SJCRH30 (cell line): ENCODE data around the gene UPB1. TPM values are rescaled to one million over a fixed set of nuclear protein-coding genes. Genes with fewer than 3 reads are reported as not detected.
"Not testable (repeated sequence)": the region's sequence is repeated elsewhere in the genome, so short reads cannot be mapped to it uniquely, and the experiment has no call there.

Source experiments
- DNase-seq, 2 experiments: peaks; one replicate each; pipeline ENCODE4 v3.0.0-alpha.2; 2015 to 2020
- H3K27ac ChIP-seq: fragments of 250-450 bp; sonication (Bioruptor Pico); 2 replicates; pipeline ENCODE4 v1.5.1; 2020; ENCODE audit warnings: mild to moderate bottlenecking, moderate library complexity
- H3K27me3 ChIP-seq: fragments of 250-450 bp; sonication (Bioruptor Pico); 2 replicates; pipeline ENCODE4 v1.5.1; 2020; ENCODE audit warnings: mild to moderate bottlenecking, moderate library complexity
- H3K36me3 ChIP-seq: fragments of 250-450 bp; sonication (Bioruptor Pico); 2 replicates; pipeline ENCODE4 v1.5.1; 2020; ENCODE audit warnings: mild to moderate bottlenecking, moderate library complexity
- H3K4me1 ChIP-seq: fragments of 250-450 bp; sonication (Bioruptor Pico); 2 replicates; pipeline ENCODE4 v1.5.1; 2020; ENCODE audit warnings: mild to moderate bottlenecking, moderate library complexity
- H3K4me3 ChIP-seq: fragments of 250-450 bp; sonication (Bioruptor Pico); 2 replicates; pipeline ENCODE4 v1.5.1; 2020; ENCODE audit warnings: mild to moderate bottlenecking, moderate library complexity
- H3K9me3 ChIP-seq: fragments of 250-450 bp; sonication (Bioruptor Pico); replicated peaks from 2 replicates; pipeline ENCODE4 v1.5.1; 2020; ENCODE audit warnings: mild to moderate bottlenecking, moderate library complexity
- total RNA-seq: library from RNA; depleted of rRNA; stranded (reverse); fragments of >200 nt; shearing (Covaris generic); gene quantifications from 2 replicates; pipeline ENCODE4 v1.2.3, GENCODE V29; 2014

UPB1 gene
- total RNA-seq, 1 experiment from 2014 or later = 0.04 TPM

DNA sequence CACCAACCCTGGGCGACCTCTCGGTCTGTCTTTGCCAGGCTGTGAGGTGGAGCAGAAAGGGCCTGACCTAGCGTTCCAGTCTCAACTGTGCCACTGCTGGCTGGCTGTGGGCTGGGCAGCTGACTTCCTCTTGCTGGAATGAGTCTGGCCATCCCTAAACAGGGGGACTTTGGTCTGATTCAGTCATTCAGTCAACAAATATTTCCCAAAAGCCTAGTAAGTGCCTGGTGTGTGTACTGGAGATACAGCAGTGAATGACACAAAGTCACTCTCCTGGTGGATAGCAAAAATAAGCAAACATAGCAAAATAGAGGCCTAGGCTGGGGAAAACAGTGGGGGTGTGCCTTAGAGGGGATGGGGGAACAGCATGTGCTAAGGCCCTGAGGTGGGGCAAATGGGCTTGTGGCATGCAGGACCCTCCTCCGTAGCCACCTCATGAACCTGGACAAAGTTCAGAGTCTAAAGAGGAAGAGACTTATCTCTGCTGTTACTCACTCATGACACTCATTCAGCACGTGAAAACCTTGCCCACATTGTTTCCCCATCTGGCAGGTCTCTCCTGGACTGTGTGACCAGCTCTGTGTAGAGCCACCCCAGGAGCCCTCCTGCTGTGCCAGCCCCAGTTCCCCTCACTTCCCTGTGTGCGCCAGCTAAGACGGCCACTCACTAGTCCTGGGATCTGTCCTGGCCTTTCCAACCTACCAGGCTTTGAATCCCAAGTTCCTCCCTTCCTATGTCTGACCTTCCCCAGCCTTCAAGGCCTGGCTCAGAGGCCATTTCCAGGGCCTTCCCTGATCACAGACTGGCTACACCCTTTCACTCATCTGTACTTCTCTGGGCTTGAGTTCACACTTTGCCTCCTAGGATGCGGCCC, 55.1 kb downstream of the UPB1 start:
- Histone ChIP-seq H3K27ac (no peak overlapping the region), H3K36me3 (peaks cover 16% of the 10 kb centered on the region), H3K4me1 (peaks cover 18% of the 10 kb centered on the region), H3K9me3 (no peaks in the 10 kb centered on the region), H3K4me3 (no peak overlapping the region), H3K27me3 (no peaks in the 10 kb centered on the region)
- no peak for DNase-seq

DNA sequence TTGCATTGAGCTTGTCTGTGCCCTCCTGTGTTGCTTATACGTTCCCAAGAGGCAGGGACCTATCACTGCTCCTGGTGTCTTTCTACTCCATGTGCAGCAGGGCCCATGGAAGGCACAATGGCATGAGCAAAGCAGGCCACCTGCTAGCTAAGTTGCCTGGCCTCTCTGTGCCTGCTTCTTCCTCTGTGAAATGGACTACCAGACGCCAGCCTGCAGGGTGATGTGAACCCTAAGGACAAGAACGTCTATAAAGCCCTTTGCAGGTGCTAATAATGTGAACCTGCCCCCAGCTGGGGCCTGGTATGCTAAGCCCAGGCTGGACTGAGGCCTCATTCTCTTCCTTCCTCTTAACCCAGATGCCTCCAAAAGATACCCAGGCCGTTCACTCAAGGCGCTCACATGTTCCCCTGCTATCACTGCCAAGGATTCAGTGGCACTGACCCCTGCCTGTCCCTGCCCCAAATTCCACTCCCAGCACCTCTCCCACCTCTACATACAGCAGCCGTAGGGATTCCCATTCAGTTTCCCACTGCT, 55.8 kb downstream of the UPB1 start:
- Histone ChIP-seq H3K36me3 (peaks cover 16% of the 10 kb centered on the region), H3K4me3 (no peak overlapping the region), H3K27me3 (no peaks in the 10 kb centered on the region), H3K4me1 (peaks cover 10% of the 10 kb centered on the region), H3K9me3 (no peaks in the 10 kb centered on the region), H3K27ac (no peak overlapping the region)
- no peak for DNase-seq

DNA sequence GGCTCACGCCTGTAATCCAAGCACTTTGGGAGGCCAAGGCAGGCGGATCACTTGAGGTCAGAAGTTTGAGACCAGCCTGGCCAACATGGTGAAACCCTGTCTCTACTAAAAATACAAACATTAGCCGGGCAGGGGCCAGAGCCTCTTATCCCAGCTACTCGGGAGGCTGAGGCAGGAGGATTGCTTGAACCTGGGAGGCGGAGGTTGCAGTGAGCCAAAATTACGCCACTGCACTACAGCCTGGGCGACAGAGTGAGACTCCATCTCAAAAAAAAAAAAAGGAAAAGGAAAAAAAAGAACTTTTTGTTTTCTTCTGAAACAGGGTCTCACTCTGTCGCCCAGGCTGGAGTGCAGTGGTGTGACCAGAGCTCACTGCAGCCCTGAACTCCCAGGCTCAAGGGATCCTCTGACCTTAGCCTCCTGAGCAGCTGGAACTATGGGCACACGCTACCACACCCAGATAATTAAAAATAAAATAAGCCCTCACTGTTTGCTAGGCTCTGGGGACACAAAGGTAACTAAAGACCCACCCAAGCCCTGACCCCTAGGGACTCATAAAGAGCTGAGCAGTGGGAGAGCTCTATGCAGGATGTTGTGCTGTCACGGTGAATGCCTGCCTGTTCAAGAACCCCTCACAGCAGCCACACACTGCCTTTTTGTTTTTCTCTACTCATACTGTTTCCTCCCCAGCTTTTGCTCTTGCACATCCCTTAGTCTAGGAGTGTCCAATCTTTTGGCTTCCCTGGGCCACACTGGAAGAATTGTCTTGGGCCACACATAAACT, 57.6 kb downstream of the UPB1 start:
- H3K27me3 ChIP-seq, H3K36me3 ChIP-seq, H3K9me3 ChIP-seq, H3K4me3 ChIP-seq, H3K27ac ChIP-seq: not testable (repeated sequence)
- DNase-seq = peak; percentile 37 to 57
- peaks cover 16% of the 10 kb centered on the region for H3K4me1 ChIP-seq

DNA sequence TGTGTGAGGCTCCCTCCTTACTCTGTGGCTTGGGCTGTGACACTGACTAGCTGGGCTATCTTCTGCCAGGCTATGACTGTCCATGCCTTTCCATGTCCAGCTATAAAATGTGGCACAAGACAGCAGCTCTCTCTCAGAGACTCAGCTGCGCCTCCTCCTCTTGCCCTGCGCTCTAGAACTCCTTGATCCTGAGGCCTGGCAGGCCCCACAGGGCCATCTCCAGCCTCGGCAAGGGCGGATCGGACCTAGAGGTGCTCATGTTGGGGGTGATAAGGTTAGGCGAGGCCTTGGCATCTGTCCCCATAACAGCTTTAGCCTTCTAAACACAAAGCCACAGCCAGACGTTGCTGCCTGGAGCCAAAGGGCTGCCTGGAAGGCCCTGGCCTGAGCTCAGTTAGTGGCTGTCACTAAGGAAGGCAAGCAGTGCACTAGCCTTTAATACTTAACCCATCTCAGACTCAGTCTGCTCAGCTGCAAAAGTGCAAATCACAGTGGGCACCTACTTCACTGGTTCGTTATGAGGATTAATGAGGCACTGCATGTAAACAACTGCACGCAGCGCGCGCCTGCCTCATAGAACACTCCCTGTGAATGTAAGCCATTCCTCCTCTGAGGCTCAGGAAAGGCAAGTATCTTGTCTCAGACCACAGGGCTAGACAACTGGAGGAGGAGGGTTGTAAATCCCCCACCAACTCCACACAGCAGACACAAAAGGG, 58.6 kb downstream of the UPB1 start:
- Histone ChIP-seq H3K9me3 (no peaks in the 10 kb centered on the region), H3K27ac (peak overlapping the region; percentile 83), H3K4me3 (peak overlapping the region; percentile 92), H3K27me3 (no peaks in the 10 kb centered on the region), H3K36me3 (peaks cover 16% of the 10 kb centered on the region), H3K4me1 (peaks cover 16% of the 10 kb centered on the region)
- DNase-seq = peak in 1 of 2 experiments; percentile 27

DNA sequence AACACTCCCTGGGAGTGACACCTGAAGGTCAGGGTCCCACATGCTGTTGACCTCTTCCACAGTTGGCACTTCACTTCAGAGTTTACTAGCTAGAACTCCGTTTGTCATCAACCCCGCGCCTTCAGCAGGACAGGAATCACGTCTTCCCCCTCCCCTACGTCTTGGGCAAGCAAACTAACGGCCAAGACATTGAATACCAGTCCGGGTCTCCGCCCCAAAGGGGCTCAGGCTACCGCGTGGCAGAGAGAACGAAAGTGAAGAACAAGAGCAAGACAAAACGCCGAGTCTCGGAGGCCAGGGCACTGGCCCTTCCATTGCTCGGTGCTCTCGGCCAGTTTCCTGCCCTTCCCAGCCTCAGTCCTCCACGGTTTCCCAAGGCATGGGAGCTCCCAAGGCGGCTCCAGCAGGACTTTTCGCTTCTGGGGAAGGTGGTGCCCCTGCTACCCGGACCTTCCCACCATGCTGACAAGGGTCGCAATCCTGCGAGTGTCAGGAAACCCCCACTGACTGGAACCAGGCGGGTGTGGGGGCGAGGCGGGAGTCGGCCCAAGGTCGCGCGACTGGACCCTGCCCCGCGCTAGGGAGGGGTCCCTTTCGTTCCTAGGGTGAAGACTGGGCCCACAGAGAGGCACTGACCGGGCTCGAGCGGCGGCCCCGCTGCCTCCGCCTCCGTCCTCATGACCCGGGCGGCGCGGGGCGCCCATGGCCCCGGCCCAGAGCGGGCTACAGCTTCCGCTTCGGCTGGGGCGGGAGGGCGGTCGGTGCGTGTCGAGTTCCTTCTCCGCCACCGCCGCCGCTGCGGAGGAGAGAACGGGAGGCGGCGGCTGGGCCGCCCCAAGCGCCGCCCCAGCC, 59.4 kb downstream of the UPB1 start, which contains the start of gene GUCD1:
Gene GUCD1 (minus strand): TSS at position 826 of the 852 bp plus-strand sequence. CDS start 147 bp downstream, at position 679.
- Histone ChIP-seq H3K36me3 (peaks cover 21% of the 10 kb centered on the region), H3K9me3 (no peaks in the 10 kb centered on the region), H3K4me3 (peak within 1 kb of the TSS; percentile 92), H3K4me1 (peaks cover 16% of the 10 kb centered on the region), H3K27me3 (no peaks in the 10 kb centered on the region), H3K27ac (peak within 1 kb of the TSS; percentile 98)
- peak; percentile 26 to 52 for DNase-seq

DNA sequence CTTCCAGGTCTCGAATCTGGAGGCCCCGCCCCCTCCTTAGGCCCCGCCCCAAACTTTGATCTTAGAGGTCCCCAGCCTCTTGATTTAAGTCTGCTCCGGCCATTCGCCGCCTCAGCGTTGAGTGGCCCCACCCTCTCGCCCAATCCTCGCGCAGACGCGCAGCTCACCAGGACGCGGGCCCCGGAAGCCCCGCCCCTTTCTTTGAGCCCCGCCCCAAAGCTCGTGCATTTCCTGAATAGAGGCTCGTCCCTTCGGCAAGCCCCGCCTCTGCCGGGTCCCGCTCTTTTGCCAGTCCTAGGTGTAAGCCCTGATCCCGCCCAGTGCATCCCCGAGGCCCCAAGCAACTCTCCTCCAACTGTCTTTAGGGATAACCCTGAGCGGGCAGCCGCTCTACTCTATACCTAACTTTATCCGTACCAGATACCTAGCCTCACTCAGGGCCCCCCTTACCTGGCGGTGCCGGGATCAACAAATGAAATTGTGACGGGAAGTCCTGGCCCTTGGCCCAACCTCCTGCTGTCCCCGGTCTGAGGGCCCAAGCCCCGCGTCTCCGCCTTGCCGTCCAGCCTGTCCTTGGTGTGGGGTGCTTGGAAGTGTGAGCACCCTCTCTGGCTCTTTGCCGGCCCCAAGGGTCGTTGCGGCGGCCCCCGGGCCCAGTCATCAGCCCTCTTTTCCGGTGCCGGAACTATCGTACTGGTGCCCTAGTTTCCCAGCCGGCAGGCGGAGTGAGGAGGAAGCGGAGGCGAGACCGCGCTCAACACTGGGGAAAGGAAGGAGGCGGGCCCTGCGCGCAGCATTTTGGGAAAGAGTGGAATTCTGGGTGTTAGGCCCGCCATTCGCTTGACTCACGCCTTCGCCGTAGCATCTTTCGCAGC, 60.3 kb downstream of the UPB1 start, which contains the start of gene SNRPD3:
Gene SNRPD3 (plus strand): TSS at position 835 of the 875 bp plus-strand sequence. CDS start 1,676 bp downstream, outside the sequence.
- DNase-seq = peak; percentile 99
- H3K36me3 ChIP-seq = peaks cover 23% of the 10 kb centered on the region
- no peaks in the 10 kb centered on the region for H3K27me3 ChIP-seq
- peak within 1 kb of the TSS; percentile 92 for H3K4me3 ChIP-seq
- no peaks in the 10 kb centered on the region for H3K9me3 ChIP-seq
- H3K27ac ChIP-seq = peak within 1 kb of the TSS; percentile 98
- peaks cover 16% of the 10 kb centered on the region for H3K4me1 ChIP-seq

DNA sequence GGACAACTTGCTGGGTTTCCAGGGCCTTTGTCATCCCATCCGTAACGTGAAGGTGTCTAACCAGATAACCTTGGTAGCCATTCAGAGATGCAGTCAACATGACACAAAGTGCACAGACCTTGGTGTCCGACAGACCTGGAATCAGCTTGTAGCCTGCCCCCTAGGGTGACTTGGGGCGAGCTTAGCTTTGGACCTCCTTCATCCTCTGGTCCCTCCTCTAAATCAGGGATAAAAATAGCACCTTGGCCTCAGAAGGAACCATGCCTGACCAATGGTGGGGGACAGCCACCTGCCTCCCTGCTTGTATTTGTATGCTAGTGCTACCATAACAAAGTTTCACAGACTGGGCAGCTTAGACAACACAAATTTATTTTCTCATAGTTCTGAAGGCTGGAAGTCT, 64.3 kb downstream of the UPB1 start:
- DNase-seq = no peak
- H3K27ac ChIP-seq = no peak overlapping the region
- no peaks in the 10 kb centered on the region for H3K27me3 ChIP-seq
- H3K36me3 ChIP-seq = peaks cover 53% of the 10 kb centered on the region
- peaks cover 8% of the 10 kb centered on the region for H3K4me1 ChIP-seq
- no peaks in the 10 kb centered on the region for H3K9me3 ChIP-seq
- no peak overlapping the region for H3K4me3 ChIP-seq

DNA sequence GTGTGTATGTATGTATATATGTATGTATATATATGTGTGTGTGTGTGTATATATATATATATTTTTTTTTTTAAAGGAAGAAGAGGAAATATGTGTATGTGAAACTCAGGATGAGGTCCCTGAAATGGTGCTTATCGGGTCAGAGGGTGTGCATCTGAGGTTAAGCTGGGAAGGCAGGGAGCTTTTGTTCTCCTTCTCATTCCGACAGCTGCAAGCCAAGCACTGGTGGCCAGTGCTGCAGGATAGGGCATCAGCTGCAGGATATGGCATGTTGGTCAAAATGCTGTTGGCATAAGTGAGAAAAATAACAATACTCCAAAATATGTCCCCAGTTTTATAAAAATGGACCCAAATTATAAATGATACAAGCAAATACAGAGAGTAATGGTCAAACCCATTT, 68.1 kb downstream of the UPB1 start:
- Histone ChIP-seq H3K4me1 (no peaks in the 10 kb centered on the region), H3K4me3 (no peak overlapping the region), H3K27ac (no peak overlapping the region), H3K9me3 (no peaks in the 10 kb centered on the region), H3K36me3 (peaks cover 56% of the 10 kb centered on the region), H3K27me3 (no peaks in the 10 kb centered on the region)
- DNase-seq = no peak

DNA sequence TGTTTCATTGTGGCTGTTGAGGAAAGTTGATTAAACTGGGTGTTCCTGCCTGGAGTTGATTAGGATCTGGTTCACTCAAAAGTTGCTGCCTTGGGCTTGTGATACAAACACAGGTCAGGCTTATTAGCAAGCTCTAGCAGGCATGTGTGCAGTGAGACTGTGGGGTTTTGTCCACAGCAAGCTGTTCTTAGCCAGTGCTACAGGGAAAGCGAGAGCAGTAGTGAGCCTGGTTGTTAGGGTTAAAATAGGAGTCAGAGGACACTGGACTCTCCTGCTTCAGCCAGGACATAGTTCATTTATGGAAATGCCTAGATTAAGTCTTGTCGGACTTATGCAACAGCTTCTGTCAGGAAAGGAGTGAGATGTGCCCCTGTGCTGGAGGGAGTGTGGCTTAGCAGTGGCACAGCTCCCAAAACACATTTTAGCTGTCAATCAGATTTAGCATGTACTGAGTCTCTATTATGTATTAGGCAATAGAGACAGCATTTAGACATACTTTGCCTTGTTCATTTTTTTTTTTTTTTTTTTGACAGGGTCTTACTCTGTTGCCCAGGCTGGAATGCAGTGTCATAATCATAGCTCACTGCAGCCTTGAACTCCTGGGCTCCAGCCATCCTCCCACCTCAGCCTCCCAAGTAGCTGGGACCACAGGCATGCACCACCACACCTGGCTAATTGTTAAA, 69.4 kb downstream of the UPB1 start:
- DNase-seq = no peak
- no peaks in the 10 kb centered on the region for H3K4me1 ChIP-seq
- H3K4me3 ChIP-seq = no peak overlapping the region
- no peaks in the 10 kb centered on the region for H3K27me3 ChIP-seq
- no peaks in the 10 kb centered on the region for H3K9me3 ChIP-seq
- H3K36me3 ChIP-seq = peaks cover 58% of the 10 kb centered on the region
- no peak overlapping the region for H3K27ac ChIP-seq

DNA sequence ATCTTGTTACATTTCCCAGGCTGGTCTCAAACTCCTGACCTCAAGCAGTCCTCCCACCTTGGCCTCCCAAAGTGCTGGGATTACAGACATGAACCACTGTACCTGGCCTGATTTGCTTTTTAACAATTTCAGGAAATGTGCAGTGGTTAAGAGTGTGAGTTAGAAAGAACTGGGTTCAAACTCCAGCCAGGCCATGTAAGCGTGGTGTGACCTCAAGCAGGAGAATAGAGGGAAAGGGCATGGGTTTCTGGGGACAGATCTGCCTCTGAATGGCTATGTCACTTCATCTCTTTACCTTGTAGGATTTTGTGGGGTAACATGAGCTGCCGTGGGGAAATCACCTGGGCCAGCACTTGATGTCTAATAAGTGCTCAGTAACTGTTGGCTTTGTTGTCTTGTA, 69.9 kb downstream of the UPB1 start:
- Histone ChIP-seq H3K4me3 (no peak overlapping the region), H3K36me3 (peaks cover 61% of the 10 kb centered on the region), H3K27ac (no peak overlapping the region), H3K27me3 (no peaks in the 10 kb centered on the region), H3K9me3 (no peaks in the 10 kb centered on the region), H3K4me1 (no peaks in the 10 kb centered on the region)
- no peak for DNase-seq

DNA sequence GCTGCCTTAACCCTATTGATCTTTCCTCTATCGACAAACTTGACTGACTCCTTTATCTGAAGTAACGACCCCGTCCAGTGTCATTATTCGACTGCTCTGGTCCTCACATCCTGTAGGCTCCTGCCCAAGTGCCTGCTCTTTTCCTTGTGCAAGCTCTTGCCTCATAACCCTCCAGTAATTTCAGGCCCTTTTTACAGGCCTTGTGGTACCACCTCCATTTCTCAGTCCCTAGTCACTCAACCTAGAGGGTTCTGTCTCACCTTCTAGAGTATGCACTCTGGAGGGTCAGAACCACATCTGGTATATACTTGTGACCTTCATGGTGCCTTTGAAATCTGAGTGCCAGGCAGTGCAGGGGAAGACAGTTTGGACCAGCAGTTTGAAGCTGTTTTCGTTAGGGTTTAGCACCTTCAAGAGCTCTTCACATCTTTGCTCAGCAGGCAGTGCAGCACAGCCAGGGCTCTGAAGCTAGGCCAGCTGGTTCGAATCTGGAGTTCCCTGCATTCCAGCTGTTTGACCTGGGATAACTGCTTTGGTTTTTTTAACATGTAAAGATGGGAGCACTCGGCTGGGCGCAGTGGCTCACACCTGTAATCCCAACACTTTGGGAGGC, 71.9 kb downstream of the UPB1 start:
- H3K27me3 ChIP-seq = no peaks in the 10 kb centered on the region
- H3K4me3 ChIP-seq = no peak overlapping the region
- peaks cover 67% of the 10 kb centered on the region for H3K36me3 ChIP-seq
- H3K27ac ChIP-seq = no peak overlapping the region
- no peaks in the 10 kb centered on the region for H3K9me3 ChIP-seq
- H3K4me1 ChIP-seq = no peaks in the 10 kb centered on the region
- no peak for DNase-seq

DNA sequence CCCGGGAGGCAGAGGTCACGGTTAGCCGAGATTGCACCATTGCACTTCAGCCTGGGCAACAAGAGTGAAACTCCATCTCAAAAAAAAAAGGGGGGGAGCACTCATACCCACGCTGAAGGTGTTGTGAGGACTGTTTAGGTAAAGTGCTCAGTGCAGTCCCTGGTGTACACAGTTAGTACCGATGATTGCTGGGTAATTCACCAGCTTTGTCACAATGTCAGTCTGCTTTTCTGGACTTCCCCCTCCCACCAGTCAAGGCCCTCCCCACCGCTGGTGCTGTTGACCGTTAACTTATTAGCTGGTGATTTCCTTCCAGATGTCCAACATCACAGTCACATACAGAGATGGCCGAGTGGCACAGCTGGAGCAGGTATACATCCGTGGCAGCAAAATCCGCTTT, 72.5 kb downstream of the UPB1 start:
- no peaks in the 10 kb centered on the region for H3K9me3 ChIP-seq

More for the DNA sequence above, 72.5 kb downstream of the UPB1 start:
- no peak overlapping the region for H3K27ac ChIP-seq
- H3K4me3 ChIP-seq = no peak overlapping the region
- DNase-seq = no peak
- H3K4me1 ChIP-seq = no peaks in the 10 kb centered on the region
- H3K27me3 ChIP-seq = no peaks in the 10 kb centered on the region
- peaks cover 66% of the 10 kb centered on the region for H3K36me3 ChIP-seq
